Breast epithelium (tissue), 4 donors: ENCODE measurements around the gene EPN2. TPM values are rescaled to one million over a fixed set of nuclear protein-coding genes. Genes with fewer than 3 reads are reported as not detected.

Experiments used
- DNase-seq, 2 donors: peaks; one replicate each; pipeline ENCODE4 v3.0.0-alpha.2; 2019; ENCODE audit warnings: low spot score in 2 of 2
- H3K27ac ChIP-seq, 2 donors: fragments of 200-600 bp; sonication (generic) in 1 of 2; one replicate each; pipeline ENCODE4 v1.5.1; 2016 to 2019; ENCODE audit warnings: mild to moderate bottlenecking in 1 of 2
- H3K27me3 ChIP-seq, 2 donors: fragments of 200-600 bp; sonication (generic) in 1 of 2; one replicate each; pipeline versions ENCODE4 v1.5.1 to v1.6.0; 2017 to 2019; ENCODE audit warnings: control low read depth in 1 of 2, mild to moderate bottlenecking in 1 of 2
- H3K36me3 ChIP-seq: fragments of 200-600 bp; one replicate; pipeline ENCODE4 v1.5.1; 2019
- H3K4me1 ChIP-seq, 2 donors: fragments of 200-600 bp; sonication (generic); one replicate each; pipeline ENCODE4 v1.5.1; 2016 to 2019; ENCODE audit warnings: control low read depth in 1 of 2
- H3K4me3 ChIP-seq, 3 donors: fragments of 200-600 bp; sonication (generic); 1 replicate in 2 of 3; 2 replicates in 1 of 3; pipeline ENCODE4 v1.5.1; 2016 to 2019; ENCODE audit warnings: mild to moderate bottlenecking in 3 of 3, moderate library complexity in 2 of 3
- H3K9me3 ChIP-seq, 2 donors: fragments of 200-600 bp; sonication (generic) in 1 of 2; one replicate each; pipeline ENCODE4 v1.5.1; 2016 to 2019; ENCODE audit warnings: control low read depth in 1 of 2
- POLR2A ChIP-seq: fragments of 450-650 bp; IDR thresholded peaks from one replicate; pipeline ENCODE4 v1.6.1; 2016; ENCODE audit warnings: antibody characterized with exemption, mild to moderate bottlenecking, moderate library complexity
- POLR2AphosphoS5 ChIP-seq, 3 donors: sonication (generic); formaldehyde crosslinking; IDR thresholded peaks; one replicate each; pipeline ENCODE4 v1.6.1; 2017; ENCODE audit warnings: antibody characterized with exemption in 3 of 3
- intact Hi-C: fragments of 100-400 bp; cut with DNase I; formaldehyde crosslinking; loops from one replicate; pipeline ENCODE4 v1.15.1; 2023; ENCODE audit warnings: low total_unique reads
- total RNA-seq, 3 donors: library from RNA; depleted of rRNA; stranded (reverse); fragments of >200 nt; gene quantifications; one replicate each; pipeline ENCODE4 v1.1.0, GENCODE V29; 2016
- TF ChIP-seq, protein P1 (sequence below), 3 donors: fragments of 450-650 bp; IDR thresholded peaks; one replicate each; pipeline ENCODE4 v1.5.1; 2016 to 2017; ENCODE audit warnings: antibody characterized with exemption in 3 of 3, mild to moderate bottlenecking in 3 of 3, moderate library complexity in 3 of 3

Gene EPN2
- total RNA-seq, 3 donors from 2014 or later: 26.6 to 36.7 (median 30.6) TPM

DNA sequence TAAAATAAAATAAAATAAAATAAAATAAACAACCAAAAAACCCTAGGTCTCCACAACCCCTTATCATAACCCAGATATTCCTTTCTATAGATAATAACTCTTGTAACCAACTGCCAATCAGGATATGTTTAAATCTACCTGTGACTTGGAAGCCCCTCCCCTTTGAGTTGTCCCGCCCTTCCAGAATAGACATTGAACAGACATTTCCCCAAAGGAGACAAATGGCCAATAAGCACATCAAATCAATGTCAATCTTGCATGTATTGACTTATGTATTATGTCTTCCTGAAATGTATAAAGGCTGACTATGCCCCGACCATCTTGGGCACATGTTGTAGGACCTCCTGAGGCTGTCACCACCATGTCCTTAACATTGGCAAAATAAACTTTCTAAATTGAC is 139.6 kb downstream of the EPN2 start:
- peak overlapping the region; percentile 79 to 96 (median 91) for H3K4me3 ChIP-seq
- H3K27me3 ChIP-seq: no peaks in the 10 kb centered on the region
- peaks cover 7% of the 10 kb centered on the region in 2 donors for H3K4me1 ChIP-seq
- peaks cover 7% of the 10 kb centered on the region for H3K36me3 ChIP-seq
- DNase-seq: no peak
- intact Hi-C loops: loop anchor here (10.0 kb wide), 1 partner anchor 1988 kb away; no protein-coding TSS in a partner anchor
- H3K9me3 ChIP-seq: no peaks in the 10 kb centered on the region
- peak overlapping the region; percentile 96 to 97 for H3K27ac ChIP-seq
- no peak for TF ChIP-seq POLR2A
- no peak for TF ChIP-seq POLR2AphosphoS5 (IDR thresholded peaks at IDR 0.05)
- TF ChIP-seq, protein P1, sequence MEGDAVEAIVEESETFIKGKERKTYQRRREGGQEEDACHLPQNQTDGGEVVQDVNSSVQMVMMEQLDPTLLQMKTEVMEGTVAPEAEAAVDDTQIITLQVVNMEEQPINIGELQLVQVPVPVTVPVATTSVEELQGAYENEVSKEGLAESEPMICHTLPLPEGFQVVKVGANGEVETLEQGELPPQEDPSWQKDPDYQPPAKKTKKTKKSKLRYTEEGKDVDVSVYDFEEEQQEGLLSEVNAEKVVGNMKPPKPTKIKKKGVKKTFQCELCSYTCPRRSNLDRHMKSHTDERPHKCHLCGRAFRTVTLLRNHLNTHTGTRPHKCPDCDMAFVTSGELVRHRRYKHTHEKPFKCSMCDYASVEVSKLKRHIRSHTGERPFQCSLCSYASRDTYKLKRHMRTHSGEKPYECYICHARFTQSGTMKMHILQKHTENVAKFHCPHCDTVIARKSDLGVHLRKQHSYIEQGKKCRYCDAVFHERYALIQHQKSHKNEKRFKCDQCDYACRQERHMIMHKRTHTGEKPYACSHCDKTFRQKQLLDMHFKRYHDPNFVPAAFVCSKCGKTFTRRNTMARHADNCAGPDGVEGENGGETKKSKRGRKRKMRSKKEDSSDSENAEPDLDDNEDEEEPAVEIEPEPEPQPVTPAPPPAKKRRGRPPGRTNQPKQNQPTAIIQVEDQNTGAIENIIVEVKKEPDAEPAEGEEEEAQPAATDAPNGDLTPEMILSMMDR (IDR thresholded peaks at IDR 0.05): no peak

DNA sequence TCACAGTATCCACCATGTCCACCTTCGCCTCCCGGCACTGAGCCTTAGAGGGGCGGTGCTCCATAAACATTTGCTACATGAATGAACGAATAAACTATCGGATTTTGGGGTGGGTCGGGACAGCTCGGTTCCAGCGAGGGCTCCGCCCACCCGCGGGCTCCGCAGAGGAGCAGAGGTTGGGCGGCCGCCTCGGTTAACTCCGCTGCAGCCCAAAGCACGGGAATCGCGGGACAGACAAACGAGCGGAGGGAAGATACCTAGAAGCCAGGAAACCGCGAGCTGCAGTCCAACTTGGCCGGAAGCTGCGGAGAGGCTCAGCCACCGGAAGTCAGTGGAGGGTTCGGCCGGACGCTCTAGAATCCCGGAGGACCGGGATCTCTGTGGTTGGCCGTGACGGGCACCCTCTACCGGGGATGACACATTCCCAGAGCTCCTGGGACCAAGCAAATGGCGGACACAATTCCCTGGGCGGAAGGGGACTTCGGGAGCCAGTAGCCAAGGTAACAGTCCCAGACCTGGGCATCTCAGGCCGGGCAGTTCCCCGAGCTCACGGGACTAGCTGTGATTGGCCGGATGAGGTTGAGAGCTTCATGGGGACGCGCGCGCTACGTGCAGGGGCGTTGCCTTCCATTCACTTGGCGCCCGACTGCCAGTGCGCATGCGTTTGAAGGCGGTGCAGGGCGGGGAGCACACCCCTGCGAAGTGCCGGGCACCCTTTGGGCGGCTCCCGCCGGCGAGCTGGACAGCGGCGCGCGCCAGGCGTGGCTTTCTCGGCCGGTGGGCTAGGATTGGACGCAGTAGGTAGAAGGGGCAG is 140.6 kb downstream of the EPN2 start:
- Histone ChIP-seq H3K4me3 (peak overlapping the region; percentile 79 to 96 (median 91)), H3K27ac (peak overlapping the region; percentile 96 to 97), H3K4me1 (peaks cover 7% of the 10 kb centered on the region in 2 donors), H3K9me3 (no peaks in the 10 kb centered on the region), H3K27me3 (no peaks in the 10 kb centered on the region), H3K36me3 (peaks cover 7% of the 10 kb centered on the region)
- peak; percentile 98 for DNase-seq
- intact Hi-C loops: loop anchor here (10.0 kb wide), 1 partner anchor 1987 kb away; no protein-coding TSS in a partner anchor
- TF ChIP-seq POLR2A: peak; percentile 22
- TF ChIP-seq, protein P1 (IDR thresholded peaks at IDR 0.05): peak in 1 of 3 donors; percentile 32
- TF ChIP-seq POLR2AphosphoS5 (IDR thresholded peaks at IDR 0.05): peak; percentile 79 to 88 (median 85)

DNA sequence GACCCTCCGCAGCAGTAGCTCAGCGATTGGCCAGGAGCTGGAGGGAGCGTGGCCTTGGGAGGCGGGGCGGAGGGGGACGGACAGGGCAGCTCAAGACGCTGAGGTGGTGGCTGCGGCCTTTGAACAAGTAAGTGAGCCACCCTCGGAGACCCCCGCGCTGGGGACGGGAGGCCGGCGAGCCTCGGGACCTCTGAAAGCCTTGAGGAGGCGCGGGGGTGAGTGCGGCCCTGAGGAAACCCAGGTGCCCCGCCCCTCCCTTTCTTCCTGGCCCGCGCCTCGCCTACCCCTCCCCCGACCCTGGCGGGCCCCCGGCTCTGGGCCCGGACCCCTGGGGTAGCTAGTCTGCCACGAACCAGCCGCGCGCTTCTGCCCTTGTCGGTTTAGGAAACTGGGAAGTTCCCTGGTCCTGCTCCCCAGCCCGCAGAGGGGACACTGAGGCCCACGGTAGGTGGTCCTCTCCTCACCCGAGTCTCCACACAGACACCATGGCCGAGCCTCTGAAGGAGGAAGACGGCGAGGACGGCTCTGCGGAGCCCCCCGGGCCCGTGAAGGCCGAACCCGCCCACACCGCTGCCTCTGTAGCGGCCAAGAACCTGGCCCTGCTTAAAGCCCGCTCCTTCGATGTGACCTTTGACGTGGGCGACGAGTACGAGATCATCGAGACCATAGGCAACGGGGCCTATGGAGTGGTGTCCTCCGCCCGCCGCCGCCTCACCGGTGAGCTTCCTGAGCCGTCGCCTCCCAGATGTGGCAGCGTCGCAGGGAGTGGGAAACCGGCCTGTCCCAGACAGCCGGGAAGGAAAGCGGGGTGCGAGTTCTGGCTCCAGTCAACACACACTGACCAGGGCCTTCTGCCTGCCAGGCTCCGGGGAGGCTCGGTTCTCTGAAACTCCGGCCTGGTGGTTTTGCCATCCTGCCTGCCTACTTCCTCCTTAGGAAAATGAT is 141.5 kb downstream of the EPN2 start, which contains the start of gene MAPK7:
TSS of gene MAPK7 (plus strand) at position 83 of the 945 bp plus-strand sequence. CDS start at position 486, 403 bp downstream.
- TF ChIP-seq POLR2A (no peak), POLR2AphosphoS5 (IDR thresholded peaks at IDR 0.05) (no peak)
- Histone ChIP-seq H3K4me3 (peak within 1 kb of the TSS; percentile 79 to 96 (median 91)), H3K36me3 (peaks cover 7% of the 10 kb centered on the region), H3K27ac (peak within 1 kb of the TSS; percentile 96 to 97), H3K27me3 (no peaks in the 10 kb centered on the region), H3K4me1 (peaks cover 7 to 13% of the 10 kb centered on the region in 2 donors), H3K9me3 (no peaks in the 10 kb centered on the region)
- peak in 1 of 2 donors; percentile 51 for DNase-seq
- intact Hi-C loops: loop anchor here (10.0 kb wide), 1 partner anchor 1986 kb away; no protein-coding TSS in a partner anchor

DNA sequence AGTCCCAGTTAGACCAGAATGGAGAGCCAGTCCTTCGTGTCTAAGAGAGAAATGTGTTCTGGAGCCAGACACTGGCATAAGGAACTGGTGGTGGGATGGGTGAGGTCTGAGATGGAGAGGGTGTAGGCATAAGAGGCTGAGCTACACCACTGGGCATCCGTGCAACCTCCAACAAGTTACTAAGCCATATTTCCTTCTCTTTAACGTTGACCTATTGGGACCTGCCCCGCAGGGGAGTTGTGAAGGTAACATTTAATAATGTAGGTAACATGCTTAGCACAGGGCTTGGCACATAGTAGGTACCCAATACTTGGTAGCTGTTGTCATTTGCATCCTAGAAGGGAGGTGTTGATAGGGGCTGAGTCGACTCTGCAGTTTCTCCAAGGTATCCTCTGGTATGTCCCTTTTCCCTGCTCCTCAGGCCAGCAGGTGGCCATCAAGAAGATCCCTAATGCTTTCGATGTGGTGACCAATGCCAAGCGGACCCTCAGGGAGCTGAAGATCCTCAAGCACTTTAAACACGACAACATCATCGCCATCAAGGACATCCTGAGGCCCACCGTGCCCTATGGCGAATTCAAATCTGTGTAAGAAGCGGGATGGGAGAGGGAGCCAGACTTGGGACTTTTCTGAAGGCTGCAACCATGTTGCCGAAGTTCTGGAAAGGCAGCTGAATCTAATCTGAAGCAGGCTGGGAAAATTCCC is 142.3 kb downstream of the EPN2 start:
- intact Hi-C loops: loop anchor here (10.0 kb wide), 1 partner anchor 1985 kb away; no protein-coding TSS in a partner anchor
- peak in 1 of 2 donors; percentile 10 for DNase-seq
- no peak for TF ChIP-seq POLR2AphosphoS5 (IDR thresholded peaks at IDR 0.05)
- TF ChIP-seq, protein P1 (IDR thresholded peaks at IDR 0.05): no peak
- no peak for TF ChIP-seq POLR2A
- H3K27ac ChIP-seq: peak overlapping the region; percentile 96 to 97
- H3K27me3 ChIP-seq: no peaks in the 10 kb centered on the region
- H3K4me3 ChIP-seq: peak overlapping the region; percentile 79 to 96 (median 91)
- peaks cover 7 to 20% of the 10 kb centered on the region in 2 donors for H3K4me1 ChIP-seq
- H3K36me3 ChIP-seq: peaks cover 7% of the 10 kb centered on the region
- no peaks in the 10 kb centered on the region for H3K9me3 ChIP-seq
